ENCODE data around the gene C3orf52. TPM values are rescaled to one million over a fixed set of nuclear protein-coding genes. Genes with fewer than 3 reads are reported as not detected.

Gene C3orf52
- total RNA-seq, 6 donors from 2014 or later: 17.1 to 74.6 (median 28.4) TPM

- DNase-seq (no peak), ATAC-seq (ENCODE audit: low FRiP score in 2 of 2) (no peak)
- no peak for TF ChIP-seq CTCF (IDR thresholded peaks at IDR 0.05)
- no peak for TF ChIP-seq EP300 (IDR thresholded peaks at IDR 0.05)
- TF ChIP-seq POLR2A (IDR thresholded peaks at IDR 0.05): no peak
- TF ChIP-seq POLR2AphosphoS5 (IDR thresholded peaks at IDR 0.05): no peak
- Histone ChIP-seq H3K27me3 (no peaks in the 10 kb centered on the region), H3K4me1 (peaks cover 0 to 14% (median 6%) of the 10 kb centered on the region in 4 donors), H3K27ac (peak overlapping the region in 2 of 4 donors; percentile 41 to 50), H3K9me3 (no peaks in the 10 kb centered on the region), H3K36me3 (peaks cover 0 to 4% (median 0%) of the 10 kb centered on the region in 4 donors), H3K4me3 (peak overlapping the region in 3 of 4 donors; percentile 10 to 25 (median 20))
- 59 to 60% methylated on average over 13 of the region's 13 CpGs for WGBS, 2 donors
Observed at GRCh38 chr3:112116748-112117186, 30.6 kb downstream of the C3orf52 start.

GRCh38 chr3:112117415-112117814, 31.2 kb downstream of the C3orf52 start:
- ATAC-seq (ENCODE audit: low FRiP score in 2 of 2): no peak
- Histone ChIP-seq H3K9me3 (no peaks in the 10 kb centered on the region), H3K4me1 (peaks cover 0 to 14% (median 6%) of the 10 kb centered on the region in 4 donors), H3K4me3 (no peak overlapping the region), H3K36me3 (peaks cover 0 to 4% (median 0%) of the 10 kb centered on the region in 4 donors), H3K27me3 (no peaks in the 10 kb centered on the region), H3K27ac (peak overlapping the region in 2 of 4 donors; percentile 41 to 50)
- TF ChIP-seq CTCF (IDR thresholded peaks at IDR 0.05) (no peak), POLR2AphosphoS5 (IDR thresholded peaks at IDR 0.05) (no peak), POLR2A (IDR thresholded peaks at IDR 0.05) (no peak), EP300 (IDR thresholded peaks at IDR 0.05) (no peak)
- WGBS, 2 donors: 64 to 70% methylated on average over 1 of the region's 1 CpG
- DNase-seq: no peak

DNA sequence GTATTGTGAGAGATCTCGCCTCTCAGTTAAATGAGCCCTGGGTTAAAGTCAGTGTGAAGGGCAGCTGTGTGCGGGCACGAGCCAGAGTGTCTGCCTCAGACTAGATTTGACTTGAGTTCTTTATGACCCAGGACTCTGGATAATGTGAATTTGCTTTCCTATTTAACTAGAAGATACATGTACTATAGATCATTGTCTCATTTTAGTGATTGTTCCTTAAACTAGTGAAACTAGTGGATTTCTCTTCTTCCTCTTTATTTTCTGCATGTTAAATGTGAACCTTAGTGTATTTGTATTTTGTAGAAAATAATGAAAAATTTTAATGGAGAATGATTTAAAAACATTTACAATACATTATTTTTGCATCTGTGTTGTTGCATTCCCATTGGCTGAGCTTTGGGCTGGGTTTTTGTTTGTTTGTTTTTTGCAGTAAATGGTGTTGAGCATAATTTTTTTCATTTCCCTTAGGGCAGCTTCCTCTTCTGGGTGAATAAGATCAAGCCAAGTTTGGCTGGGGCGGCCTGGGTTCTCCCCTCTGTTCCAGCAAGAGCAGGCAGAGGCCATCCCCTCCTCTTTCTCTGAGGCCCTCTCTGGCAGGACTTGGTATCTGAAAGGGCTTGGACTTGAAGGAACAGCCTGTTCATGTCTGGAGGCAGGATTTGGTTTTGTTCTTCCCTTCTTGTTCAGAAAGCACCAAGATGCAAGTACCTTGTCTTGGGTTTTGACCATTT, 31.8 kb downstream of the C3orf52 start:
- Histone ChIP-seq H3K4me3 (no peak overlapping the region), H3K27ac (peak overlapping the region in 2 of 4 donors; percentile 17 to 40), H3K4me1 (peaks cover 0 to 14% (median 6%) of the 10 kb centered on the region in 4 donors), H3K9me3 (no peaks in the 10 kb centered on the region), H3K27me3 (no peaks in the 10 kb centered on the region), H3K36me3 (peaks cover 0 to 4% (median 0%) of the 10 kb centered on the region in 4 donors)
- DNase-seq (peak in 1 of 2 donors; percentile 27), ATAC-seq (ENCODE audit: low FRiP score in 2 of 2) (no peak)
- TF ChIP-seq EP300 (IDR thresholded peaks at IDR 0.05) (no peak), CTCF (IDR thresholded peaks at IDR 0.05) (no peak), POLR2AphosphoS5 (IDR thresholded peaks at IDR 0.05) (no peak), POLR2A (IDR thresholded peaks at IDR 0.05) (no peak)
- WGBS, 2 donors: 83 to 84% methylated on average over 4 of the region's 4 CpGs

DNA sequence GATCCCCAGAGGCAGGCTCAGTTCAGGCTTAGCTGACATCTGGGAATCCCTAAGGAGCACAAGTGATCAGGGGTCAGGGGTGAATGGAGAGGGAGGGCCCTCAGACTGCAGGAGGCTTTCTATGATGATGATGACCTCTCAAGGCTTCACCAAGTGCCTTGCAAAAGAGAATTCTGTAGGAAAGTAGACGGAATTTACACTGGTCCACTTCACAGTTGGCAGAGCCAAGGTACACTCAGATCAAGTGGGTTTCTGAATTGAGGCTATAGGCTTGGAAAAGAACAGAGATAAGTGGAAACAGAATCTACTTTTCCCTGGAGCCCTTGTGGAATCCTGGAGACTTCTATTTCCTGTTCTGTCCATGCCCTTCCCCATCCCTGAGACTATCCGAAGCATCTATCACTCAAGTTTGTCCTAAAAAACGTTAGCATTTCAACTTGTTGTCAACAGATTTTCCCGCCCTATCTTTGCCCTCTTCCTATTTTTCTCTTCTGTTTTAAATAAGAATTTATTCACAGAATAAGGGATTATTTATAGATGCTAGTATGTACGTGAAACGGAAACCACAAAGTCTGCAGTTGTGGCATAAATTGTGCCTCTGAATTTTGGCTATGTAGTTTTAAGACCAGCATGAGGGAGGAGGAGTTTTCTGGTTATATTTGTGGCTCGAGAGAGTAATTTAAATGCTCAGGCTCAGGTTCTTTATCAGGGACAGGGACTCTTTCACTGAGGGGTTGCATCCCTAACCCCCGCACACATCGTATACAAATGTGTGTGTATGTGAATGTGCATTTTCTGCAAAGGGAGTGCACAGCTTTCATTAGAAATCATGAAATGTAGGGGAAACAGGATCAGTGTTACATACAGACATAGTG, 34.0 kb downstream of the C3orf52 start:
- no peaks in the 10 kb centered on the region for H3K9me3 ChIP-seq
- no peak overlapping the region for H3K4me3 ChIP-seq
- 55 to 62% methylated on average over 9 of the region's 9 CpGs for WGBS, 2 donors
- peaks cover 0 to 14% (median 6%) of the 10 kb centered on the region in 4 donors for H3K4me1 ChIP-seq
- DNase-seq: peak in 1 of 2 donors; percentile 37
- no peak overlapping the region for H3K27ac ChIP-seq
- peak in 1 of 2 donors; percentile 32 for ATAC-seq (ENCODE audit: low FRiP score in 2 of 2)
- H3K36me3 ChIP-seq: no peaks in the 10 kb centered on the region
- H3K27me3 ChIP-seq: no peaks in the 10 kb centered on the region
- TF ChIP-seq POLR2A (IDR thresholded peaks at IDR 0.05): no peak
- no peak for TF ChIP-seq EP300 (IDR thresholded peaks at IDR 0.05)
- no peak for TF ChIP-seq CTCF (IDR thresholded peaks at IDR 0.05)
- TF ChIP-seq POLR2AphosphoS5 (IDR thresholded peaks at IDR 0.05): no peak

Measured in upper lobe of left lung (tissue), 6 donors.